Measurements from ENCODE around the gene TCF4.
A peak's percentile ranks its signal among the peaks of the same experiment; 100 is the strongest.

The TCF4 gene

DNA sequence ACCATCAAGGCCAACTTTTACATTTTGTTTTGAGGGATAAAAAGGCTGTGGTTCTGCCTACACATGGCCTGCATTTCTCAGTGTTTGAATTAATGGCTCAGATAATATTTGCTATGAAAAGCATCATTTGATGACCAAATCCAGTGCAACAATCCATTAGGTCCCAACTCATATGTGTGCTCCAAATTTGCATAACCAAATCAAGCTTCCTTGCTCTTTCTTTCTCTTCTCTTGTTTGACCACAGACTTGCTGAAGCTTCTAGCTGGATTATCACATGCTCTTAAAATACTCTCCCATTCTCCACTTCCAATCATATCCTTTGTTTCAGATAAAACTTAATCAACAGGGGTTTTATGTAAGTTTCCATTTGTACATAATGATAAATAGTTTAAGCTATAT, 147.0 kb downstream of the TCF4 start:
- no peak for DNase-seq (ENCODE audit: low spot score)

- DNase-seq (ENCODE audit: low spot score), result no peak
Measured at GRCh38 chr18:55439056-55439455, 148.9 kb downstream of the TCF4 start.

- no peak for DNase-seq (ENCODE audit: low spot score)
Measured at GRCh38 chr18:55435592-55435991, 152.4 kb downstream of the TCF4 start.

DNA sequence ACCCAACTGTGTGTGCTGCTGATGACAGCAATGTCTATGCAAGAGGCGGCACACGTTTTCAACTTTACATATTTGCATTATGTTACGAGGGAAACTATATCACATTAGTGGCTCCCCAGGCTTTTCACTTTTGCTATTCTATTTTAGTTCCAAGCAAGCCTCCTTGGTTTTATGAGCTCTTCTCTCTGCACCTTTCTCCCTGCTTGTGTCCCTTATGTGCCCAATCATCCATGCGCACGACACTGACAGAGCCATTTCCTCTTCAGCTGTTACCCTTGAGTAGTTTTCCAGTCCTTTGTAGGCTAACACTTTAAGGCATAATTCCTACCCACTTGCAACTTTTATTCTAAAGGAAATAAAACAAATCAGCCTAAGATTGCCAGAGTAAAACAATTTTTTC, 154.3 kb downstream of the TCF4 start:
- DNase-seq (ENCODE audit: low spot score), result no peak

GRCh38 chr18:55433140-55433539, 154.9 kb downstream of the TCF4 start:
- no peak for DNase-seq (ENCODE audit: low spot score)

DNA sequence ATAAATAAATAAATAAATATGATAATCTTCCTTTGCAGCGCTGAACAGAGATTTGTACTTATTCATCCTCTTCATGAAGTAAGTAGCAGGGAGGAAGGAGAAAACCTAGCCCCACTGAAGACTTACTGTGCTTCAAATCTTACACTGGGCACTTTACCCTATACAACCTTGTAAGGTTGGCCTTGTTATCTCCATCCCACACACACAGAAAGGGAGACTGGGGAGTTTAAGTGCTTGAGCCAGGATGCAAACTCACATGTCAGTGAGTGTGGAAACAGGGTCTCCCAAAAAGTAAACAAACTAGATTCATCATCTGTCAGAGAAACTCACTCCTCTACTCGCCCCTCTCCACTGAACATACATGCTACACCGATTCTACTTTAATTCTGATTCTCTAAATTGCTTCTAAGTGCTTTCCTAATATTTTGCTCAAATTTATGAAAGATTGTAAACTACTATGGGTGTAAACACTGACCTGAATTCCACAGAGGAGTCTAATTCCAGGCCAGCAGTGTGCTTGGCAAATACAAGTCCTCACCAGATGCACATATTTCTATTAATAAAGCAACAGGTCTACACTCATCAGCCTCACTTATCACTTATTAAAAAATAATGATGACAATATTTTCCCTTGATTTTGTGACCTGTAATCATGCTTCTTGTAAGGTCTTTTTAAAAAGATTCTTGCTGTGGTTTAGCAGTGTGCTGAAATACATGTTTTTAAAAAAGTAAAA, 155.5 kb downstream of the TCF4 start:
- DNase-seq (ENCODE audit: low spot score), result no peak

- DNase-seq (ENCODE audit: low spot score), result no peak
Measured at GRCh38 chr18:55430026-55430425, 158.0 kb downstream of the TCF4 start.

DNA sequence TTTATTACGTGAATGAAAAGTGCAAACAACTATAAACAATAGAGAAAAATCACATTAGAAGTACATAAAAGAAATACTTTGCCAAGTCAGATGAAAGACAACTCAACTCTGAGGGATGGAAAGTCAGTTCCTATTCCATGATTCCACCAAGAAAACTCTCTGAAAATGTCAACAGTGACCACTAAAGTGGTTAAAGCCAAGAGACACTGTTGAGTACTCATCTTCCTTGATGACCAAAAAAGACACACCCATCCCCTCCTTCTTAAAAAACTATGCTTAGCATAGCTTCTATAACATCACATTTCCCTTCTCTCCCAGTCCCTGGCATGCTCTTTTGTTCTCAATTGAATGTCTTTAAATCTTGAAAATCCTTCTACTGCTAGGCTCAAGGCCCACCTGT, 160.0 kb downstream of the TCF4 start:
- no peak for DNase-seq (ENCODE audit: low spot score)

- DNase-seq (ENCODE audit: low spot score), result no peak
Measured at GRCh38 chr18:55425698-55426097, 162.3 kb downstream of the TCF4 start.

DNA sequence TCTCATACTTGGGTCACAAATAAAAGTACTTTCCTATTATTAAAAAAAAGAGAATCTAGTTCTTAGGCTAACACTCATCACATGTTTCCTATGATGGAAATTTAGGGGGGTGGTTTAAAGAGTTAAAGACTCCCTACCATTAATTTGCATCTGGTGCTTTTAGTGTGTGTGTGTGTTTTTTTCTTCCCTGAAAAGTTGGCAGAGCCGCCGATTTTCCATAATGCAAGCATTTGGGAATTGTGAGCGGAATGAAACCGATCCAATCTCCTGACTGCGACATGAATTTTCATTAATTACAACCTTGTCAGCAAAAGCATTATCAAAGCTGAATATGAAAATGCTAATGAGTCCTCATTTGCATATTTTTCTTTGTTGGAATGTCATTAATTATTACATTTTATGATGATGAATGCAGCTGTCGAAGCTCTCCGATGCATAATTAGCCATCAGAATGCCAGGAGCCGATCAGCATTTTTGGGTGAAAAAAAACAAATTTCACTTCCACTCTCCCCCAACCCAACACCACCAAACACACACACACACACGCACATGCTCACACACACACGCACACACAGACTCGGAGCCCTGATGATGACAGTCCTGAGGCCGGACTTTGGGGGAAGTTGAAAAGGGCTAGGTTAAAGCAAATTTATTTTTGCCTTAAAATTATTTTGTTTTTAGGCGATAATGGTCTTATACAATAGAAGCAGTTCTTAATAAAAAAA, 165.4 kb downstream of the TCF4 start:
- peak; percentile 36 for DNase-seq (ENCODE audit: low spot score)

- peak; percentile 39 for DNase-seq (ENCODE audit: low spot score)
Measured at GRCh38 chr18:55421615-55422419, 166.2 kb downstream of the TCF4 start.

DNA sequence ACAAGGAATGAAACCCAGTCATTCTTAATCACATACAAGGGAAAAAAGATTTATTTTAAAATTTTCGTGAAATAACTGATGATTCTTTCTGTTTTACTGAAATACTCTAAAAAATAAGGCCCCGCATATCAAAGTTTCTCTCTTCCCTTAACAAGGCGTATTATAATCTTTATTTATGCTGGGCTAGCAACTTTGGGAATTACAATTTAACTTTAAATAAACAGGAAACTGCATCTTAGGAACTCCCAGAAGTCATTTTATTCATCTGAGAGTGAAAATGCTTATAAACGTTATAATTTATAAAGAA, 166.7 kb downstream of the TCF4 start:
- no peak for DNase-seq (ENCODE audit: low spot score)

DNA sequence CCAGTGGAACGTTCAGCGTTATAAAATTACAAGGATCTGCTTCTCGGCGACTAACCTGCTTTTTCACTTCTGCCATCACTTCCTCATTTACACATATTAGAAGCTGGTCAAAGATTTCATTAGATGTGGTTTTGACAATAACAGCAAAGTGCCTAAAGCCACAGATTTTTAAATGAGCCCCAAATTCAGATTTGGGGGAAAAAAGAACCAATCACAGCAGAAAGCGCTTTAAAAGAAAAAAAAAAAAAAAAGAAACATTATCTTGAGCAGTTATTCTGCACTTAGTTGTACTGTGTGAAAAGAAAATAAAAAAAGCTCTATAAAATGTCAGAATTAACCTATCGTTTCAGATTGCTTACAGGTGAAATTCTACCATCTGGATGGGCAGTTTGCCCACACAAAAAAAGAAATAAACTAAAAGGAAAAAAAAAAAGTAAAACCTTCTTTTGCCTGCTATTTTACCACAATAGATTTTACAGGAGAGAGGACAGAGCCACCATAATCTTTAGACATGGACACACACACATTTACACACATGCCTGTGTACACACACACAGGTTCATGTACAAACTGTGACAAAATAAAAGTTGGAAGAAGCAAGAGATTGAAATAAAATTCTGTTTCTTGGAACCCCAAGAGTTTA, 167.2 kb downstream of the TCF4 start:
- DNase-seq (ENCODE audit: low spot score), result no peak

DNA sequence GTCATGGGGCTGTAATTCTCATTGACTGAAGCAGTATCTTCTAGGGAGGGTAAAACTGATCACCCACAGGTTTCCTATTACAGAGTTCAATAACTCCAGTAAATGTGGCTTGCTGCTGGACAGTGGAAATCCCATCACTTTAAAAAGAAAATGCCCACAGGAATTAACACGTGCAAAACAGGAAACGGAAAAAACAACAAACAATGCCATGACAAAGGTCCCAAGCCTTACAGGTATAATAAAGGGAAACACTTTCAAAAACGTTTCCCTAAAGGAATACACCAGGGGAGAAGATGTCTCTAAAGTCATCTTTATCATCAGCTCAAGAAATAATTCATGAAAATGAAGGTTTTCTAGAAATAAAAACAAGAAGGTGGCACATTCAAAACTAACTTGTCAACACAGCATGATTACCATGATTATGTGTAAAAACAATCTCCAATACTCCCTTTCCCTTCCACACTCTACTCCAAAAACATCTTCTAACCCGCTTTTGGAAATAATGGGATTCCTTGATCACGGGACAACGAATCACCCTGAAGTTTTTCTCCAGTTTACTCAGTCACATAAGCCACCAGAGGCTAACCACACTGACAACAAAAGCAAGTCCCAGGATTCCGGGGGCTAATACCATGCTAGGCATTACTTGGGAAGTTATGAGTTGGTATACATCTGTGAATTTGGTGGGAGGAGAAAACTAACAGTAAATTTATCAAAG, 167.9 kb downstream of the TCF4 start:
- no peak for DNase-seq (ENCODE audit: low spot score)

GRCh38 chr18:55419132-55419946, 168.7 kb downstream of the TCF4 start:
- no peak for DNase-seq (ENCODE audit: low spot score)

GRCh38 chr18:55418439-55418838, 169.6 kb downstream of the TCF4 start:
- no peak for DNase-seq (ENCODE audit: low spot score)

- DNase-seq (ENCODE audit: low spot score), result no peak
Measured at GRCh38 chr18:55416791-55417190, 171.2 kb downstream of the TCF4 start.

GRCh38 chr18:55415258-55415871, 172.6 kb downstream of the TCF4 start:
- DNase-seq (ENCODE audit: low spot score), result peak; percentile 68

DNA sequence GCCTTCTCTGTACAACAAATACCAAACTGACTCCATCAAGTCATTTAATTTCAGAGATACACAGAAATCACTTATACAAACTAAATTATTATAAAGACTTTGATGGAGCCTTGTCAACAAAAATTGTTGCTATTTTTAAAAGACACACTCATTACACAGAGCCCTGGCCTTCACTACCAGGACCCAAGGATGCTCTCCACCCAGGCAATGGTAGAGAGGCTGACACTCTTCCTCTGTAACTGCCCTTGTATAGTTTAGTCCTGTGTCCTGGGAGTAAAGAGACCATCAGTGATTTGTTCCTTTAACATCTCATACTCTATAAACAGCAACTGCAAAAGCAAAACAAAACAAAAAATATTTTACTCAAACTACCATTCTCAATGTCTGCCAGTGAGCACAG, 173.5 kb downstream of the TCF4 start:
- DNase-seq (ENCODE audit: low spot score), result no peak

DNA sequence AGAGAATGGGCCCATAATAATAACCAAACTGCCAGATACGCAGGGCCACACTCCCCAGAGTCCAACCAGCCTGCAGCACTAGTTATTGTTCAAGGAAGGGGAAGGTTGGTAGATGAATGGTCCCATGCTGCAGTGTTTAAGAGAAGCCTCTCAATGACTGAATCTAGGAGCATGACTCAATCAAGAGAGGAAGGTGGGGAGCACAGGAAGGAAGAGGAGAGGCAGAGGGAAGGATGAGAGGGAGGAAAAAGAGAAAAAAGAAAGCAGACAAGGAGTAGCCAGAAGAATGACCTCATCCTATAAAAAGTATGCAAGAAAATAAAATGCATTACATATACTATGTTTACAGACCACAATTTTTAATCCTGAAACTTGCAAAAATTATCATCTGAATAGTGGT, 174.5 kb downstream of the TCF4 start:
- DNase-seq (ENCODE audit: low spot score), result no peak
